RPMI8226 (cell line): Measurements from ENCODE around the gene C6orf89.
"Not testable (repeated sequence)": the region's sequence is repeated elsewhere in the genome, so short reads cannot be mapped to it uniquely, and the experiment has no call there.

ENCODE experiments used
- DNase-seq: peaks from one replicate; pipeline ENCODE4 v3.0.0-alpha.2; 2015

The C6orf89 gene

GRCh38 chr6:36888654-36889481 lies 3.1 kb downstream of the C6orf89 start:
- DNase-seq: no peak

- no peak for DNase-seq
These were observed 4.4 kb downstream of the C6orf89 start for GRCh38 chr6:36890112-36890663.

- not testable (repeated sequence) for DNase-seq
These were observed 5.4 kb downstream of the C6orf89 start for GRCh38 chr6:36891153-36891552.

DNA sequence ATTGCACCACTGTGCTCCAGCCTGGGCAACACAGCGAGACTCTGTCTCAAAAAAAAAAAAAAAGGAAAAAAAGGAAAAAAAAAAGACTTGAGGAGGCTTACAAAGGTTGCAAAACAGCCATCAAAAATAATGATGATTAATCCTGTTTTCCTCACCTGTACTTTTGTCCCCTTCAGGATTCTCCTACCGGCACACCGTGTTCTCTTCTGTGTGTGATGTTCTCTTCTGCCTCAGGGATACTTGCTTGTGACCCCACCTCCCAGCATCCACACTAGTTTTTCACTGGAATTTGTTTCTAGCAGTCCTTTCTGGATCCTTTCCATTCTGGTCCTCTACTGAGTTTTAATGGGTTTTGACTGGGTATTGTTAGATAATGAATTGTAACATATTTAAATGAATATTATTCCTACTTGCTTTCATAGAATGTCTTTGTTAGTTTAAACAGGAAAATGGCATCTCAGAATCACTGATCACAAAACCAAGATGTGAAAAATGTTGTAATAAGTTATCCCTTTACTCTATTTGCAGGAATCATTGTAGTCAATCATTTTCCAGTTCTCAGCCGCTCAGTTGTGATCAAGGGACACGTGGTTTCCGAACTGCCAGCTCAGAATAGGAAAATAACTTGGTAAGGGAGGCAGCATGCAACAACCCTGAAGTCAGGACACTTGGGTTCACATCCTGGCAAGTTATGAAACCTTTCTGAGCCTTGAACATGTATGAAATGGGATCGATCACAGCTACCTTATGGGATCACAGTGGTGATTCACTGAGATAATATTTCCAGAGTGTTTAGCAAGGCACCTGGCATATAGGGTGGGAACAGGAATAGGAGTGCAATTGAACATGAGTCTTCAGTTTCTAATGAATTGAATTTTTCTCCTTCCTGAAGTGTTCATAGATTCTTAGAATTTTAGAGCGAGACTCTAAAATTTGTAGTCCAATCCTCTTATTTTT lies 8.5 kb downstream of the C6orf89 start:
- no peak for DNase-seq

DNA sequence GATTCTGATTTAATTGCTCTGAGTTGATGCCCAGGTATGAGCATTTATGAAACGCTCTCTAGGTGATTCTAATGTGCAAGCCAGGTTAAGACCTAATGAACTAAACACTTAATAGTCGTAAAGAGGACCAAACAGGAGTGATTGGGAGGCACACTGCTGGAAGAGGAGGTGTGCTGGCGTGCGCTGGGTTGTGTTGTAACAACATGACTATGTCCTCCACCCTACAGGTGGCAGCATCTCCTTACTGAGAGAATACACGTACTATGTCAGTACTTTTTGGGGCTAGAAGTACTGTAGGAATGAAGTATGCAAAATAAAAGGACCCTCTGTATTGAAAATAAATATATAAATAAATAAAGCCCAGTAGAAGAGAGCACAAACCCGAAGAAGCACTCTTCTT lies 11.9 kb downstream of the C6orf89 start:
- DNase-seq: no peak

GRCh38 chr6:36904114-36904513 lies 18.4 kb downstream of the C6orf89 start:
- no peak for DNase-seq

- DNase-seq: no peak
These were observed 19.2 kb downstream of the C6orf89 start for GRCh38 chr6:36904851-36905393.

- DNase-seq: no peak
These were observed 21.0 kb downstream of the C6orf89 start for GRCh38 chr6:36906539-36907325.

- no peak for DNase-seq
These were observed 22.0 kb downstream of the C6orf89 start for GRCh38 chr6:36907781-36908180.

DNA sequence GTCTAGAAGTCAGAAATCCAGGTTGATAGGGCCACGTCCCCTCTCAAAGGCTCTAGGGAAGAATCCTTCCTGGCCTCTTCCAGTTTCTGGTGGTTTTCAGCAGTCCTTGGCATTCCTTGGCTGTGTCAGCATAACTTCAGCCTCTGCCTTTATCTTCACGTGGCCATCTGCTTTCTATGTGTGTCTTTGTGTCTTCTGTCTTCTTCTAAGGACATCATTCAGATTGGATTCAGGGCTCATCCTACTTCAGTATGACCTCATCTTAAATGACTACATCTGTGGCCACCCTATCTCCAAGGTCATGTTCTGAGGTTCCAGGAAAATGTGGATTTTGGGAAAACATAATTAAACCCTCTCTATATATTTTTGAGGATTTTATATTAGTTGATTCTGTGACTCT lies 23.0 kb downstream of the C6orf89 start:
- no peak for DNase-seq

DNA sequence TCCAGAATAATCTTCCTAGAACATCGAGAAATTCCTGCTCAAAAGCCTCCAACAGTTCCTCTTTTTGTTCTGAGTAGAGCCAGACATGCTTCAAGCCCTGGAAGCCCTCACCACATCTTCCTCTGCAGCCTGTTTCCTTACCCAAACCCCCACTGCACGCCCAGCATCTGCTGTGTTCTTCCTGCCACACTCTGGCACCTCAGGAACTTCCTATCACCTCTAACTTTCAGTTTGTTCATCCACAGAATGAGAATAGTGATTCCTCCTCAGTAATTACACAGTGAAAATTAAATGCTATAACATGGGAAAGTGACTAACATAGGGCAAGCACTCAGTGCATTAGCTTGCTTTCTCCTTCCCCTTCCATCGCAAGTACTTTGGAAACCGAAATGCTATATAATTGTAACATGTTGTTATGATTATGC lies 26.3 kb downstream of the C6orf89 start:
- no peak for DNase-seq

GRCh38 chr6:36912586-36912985 lies 26.8 kb downstream of the C6orf89 start:
- no peak for DNase-seq

DNA sequence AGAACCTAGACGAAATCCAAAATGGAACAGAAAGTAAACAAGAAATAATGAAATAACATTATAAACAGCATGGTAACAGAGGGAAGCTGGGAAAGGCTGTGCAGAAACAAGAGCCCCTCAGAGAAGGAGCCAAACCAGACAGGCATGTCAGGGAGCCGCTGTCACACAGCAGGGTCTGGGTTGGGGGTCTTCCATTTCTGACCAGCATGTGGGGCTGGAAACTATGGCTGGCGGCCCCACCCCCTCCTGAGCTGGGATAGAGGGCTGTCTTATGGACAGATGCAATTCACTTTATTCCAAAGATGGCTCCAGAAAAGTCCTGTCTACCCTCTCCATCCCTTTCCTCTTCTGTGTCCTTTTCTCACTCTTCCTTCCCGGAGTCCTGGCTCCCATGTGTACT lies 27.3 kb downstream of the C6orf89 start:
- DNase-seq: no peak

DNA sequence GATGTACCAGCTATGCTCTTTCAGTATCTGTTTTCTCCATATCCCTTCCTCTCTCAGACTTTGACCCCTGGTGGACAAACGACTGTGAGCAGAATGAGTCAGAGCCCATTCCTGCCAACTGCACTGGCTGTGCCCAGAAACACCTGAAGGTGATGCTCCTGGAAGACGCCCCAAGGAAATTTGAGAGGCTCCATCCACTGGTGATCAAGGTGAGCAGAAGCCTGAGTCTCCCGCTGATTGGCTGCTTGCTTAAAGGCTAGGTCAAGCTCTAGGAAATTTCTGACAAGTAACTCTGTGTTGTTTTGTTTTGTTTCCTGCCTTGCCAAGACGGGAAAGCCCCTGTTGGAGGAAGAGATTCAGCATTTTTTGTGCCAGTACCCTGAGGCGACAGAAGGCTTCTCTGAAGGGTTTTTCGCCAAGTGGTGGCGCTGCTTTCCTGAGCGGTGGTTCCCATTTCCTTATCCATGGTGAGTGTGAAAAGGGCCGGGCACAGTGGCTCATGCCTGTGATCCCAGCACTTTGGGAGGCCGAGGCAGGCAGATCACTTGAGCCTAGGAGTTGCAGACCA lies 28.6 kb downstream of the C6orf89 start:
- DNase-seq: no peak

DNA sequence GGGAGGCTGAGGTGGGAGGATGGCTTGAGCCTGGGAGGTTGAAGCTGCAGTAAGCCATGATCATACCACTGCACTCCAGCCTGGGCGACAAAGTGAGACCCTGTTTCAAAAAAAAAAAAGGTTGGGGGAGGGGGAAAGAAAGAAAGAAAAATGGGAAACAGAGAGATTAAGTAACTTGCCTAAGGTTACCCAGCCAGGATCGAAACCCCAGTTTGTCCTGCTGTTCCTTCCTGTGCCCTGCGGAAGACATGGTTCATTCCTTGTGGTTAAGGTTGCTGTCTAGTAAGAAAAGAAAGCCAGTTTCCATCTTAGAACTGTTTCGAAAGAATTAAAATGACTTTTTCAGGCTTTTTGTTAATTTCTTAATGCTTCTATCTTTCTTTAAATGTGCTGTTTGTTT lies 29.8 kb downstream of the C6orf89 start:
- DNase-seq: no peak

GRCh38 chr6:36916126-36916525 lies 30.4 kb downstream of the C6orf89 start:
- DNase-seq: no peak

- no peak for DNase-seq
These were observed 31.9 kb downstream of the C6orf89 start for GRCh38 chr6:36917541-36918193.

DNA sequence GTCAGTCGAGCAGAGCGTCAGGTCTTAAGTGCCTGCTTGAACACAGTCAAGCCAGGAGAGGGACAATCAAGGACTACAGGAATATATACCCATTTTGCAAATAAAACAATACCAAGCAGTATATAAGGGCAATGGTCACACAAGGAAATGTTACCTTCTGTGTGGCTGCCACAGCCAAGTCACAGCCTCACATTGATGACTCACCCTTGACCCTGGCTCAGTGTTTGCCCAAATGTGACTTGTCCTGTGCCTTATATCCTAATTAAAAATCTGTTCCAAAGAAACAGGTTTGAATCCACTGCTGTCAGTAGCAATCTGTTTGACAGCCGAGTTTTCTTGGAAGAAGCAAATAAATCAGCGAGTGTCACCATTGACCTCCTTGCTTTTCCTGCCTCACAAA lies 34.3 kb downstream of the C6orf89 start:
- DNase-seq: no peak

DNA sequence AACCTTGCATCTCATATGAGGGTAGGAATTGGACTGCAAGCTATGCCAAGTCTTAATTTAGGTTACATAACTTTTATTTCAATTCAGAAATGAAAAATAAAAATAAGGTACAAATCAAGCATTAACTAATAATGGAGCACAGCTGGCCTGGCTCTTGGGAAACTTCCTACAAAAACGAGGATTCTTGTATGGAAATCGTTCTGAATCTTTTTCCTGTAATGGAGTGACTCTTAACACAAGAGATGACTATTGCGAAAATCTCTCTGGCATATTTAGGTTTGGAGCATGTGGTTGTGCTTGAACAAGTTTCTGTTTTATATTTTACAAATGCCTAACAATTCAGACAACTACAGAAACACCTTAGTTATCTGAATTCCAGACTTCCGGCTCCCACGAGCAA lies 34.8 kb downstream of the C6orf89 start:
- DNase-seq: no peak

- no peak for DNase-seq
These were observed 38.4 kb downstream of the C6orf89 start for GRCh38 chr6:36924131-36924530.

DNA sequence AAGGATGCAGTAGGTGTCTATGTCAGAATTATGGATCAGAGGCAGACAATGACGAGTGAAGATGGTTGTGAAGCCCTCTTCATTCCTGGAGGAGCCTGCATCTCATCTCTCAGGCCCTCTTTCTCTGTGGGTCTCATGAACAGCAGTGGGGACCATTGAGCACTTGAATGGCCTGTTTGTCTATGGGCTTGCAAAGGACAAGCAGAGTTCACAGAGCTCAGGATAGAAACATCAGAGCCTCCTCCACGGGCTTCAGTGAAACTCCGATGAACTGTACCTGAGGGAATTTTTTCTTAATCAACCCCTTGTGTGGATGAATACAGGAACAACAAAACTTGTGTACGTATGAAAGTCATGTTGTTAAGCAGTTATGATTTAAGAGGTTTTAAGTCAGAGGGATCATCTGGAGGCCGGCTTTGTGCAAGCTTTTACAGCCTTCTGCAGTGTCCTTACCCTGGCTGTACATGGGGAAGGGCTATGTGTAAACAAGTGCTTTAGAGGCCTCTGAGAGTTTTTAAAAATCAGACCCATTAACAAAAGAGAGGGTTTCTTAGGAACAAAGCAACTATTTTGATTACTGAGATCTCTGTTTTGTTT lies 39.1 kb downstream of the C6orf89 start:
- no peak for DNase-seq
